ENCODE measurements around the gene GID8.

GRCh38 chr20:62977613-62978560, 39.9 kb downstream of the GID8 start:
- TF ChIP-seq CTCF (IDR thresholded peaks at IDR 0.05) (no peak), EP300 (IDR thresholded peaks at IDR 0.05) (no peak), POLR2A (IDR thresholded peaks at IDR 0.05) (no peak)
